Measurements from ENCODE around the gene AMOTL2. TPM values are rescaled to one million over a fixed set of nuclear protein-coding genes. Genes with fewer than 3 reads are reported as not detected.

Gene AMOTL2
- total and polyA plus RNA-seq, 9 of the 15 experiments (the other 6 are each of a cell fraction or from before 2014, with no cell fraction given) = 0.12 to 0.31 TPM; not detected in 7

- H4K20me1 ChIP-seq (replicated peaks; ENCODE audit: control insufficient read depth, insufficient read depth, low read length) = no peaks in the 10 kb centered on the region; the same call in 1 of the 2 replicates
- in situ Hi-C loops (cut with MboI) (no loop called here), intact Hi-C loops (cut with micrococcal nuclease) (loop anchor here (5.0 kb wide), 2 partner anchors 164 to 444 kb away; no protein-coding TSS in a partner anchor)
- WGBS (ENCODE audit: insufficient coverage, low coverage, missing lambda C conversion rate) = 0% methylated on average over 2 of the region's 4 CpGs
- POLR2A ChIA-PET = no interaction called here
- no peak overlapping the region for H2AFZ ChIP-seq (ENCODE audit: low read depth, low read length)
- no TSS peak for BruUV-seq (replicated peaks)
- H3K9me3 ChIP-seq (replicated peaks; ENCODE audit: control insufficient read depth, insufficient read depth, low read depth, low read length) = no peaks in the 10 kb centered on the region
- no peak overlapping the region for H3K4me2 ChIP-seq (ENCODE audit: insufficient read depth, low read length)
- peaks cover 0 to 43% of the 10 kb centered on the region in 2 experiments; a peak in 2 of 5 replicates for H3K27me3 ChIP-seq (ENCODE audit: control insufficient read depth in 2 of 2, insufficient read depth in 2 of 2, low read length in 2 of 2)
- H3K79me2 ChIP-seq (ENCODE audit: control insufficient read depth, insufficient read depth, low read length) = no peaks in the 10 kb centered on the region
- DNase-seq (ENCODE audit: extremely low read depth in 1 of 4, low spot score in 3 of 4) = no peak
- CTCF ChIA-PET (ENCODE audit: low intra/inter-chr PET ratio) = no interaction called here
- ATAC-seq = no peak
- TF ChIP-seq RBM15 (IDR thresholded peaks at IDR 0.05; ENCODE audit: insufficient read depth, low read length) (no peak), CAMTA2 (CRISPR knock-in tag; conservative IDR thresholded peaks at IDR 0.05) (no peak), ZNF41 (CRISPR knock-in tag; conservative IDR thresholded peaks at IDR 0.05) (no peak), ZNF785 (CRISPR knock-in tag; IDR thresholded peaks at IDR 0.05) (no peak), SUPT5H (IDR thresholded peaks at IDR 0.05) (no peak), ZNF507 (tag; conservative IDR thresholded peaks at IDR 0.05) (no peak), SRSF9 (IDR thresholded peaks at IDR 0.05; ENCODE audit: borderline replicate concordance, low read depth, low read length) (no peak), GTF2F1 (IDR thresholded peaks at IDR 0.05; ENCODE audit: low read depth, low read length) (no peak), KLF16 (IDR thresholded peaks at IDR 0.05) (no peak), ZFP91 (CRISPR knock-in tag; IDR thresholded peaks at IDR 0.05) (no peak), ZNF134 (CRISPR knock-in tag; conservative IDR thresholded peaks at IDR 0.05) (no peak), ZNF398 (CRISPR knock-in tag; IDR thresholded peaks at IDR 0.05) (no peak), LARP7 (IDR thresholded peaks at IDR 0.05) (no peak), ETS2 (tag; IDR thresholded peaks at IDR 0.05; ENCODE audit: borderline replicate concordance, poor library complexity, severe bottlenecking) (no peak), SLC30A9 (CRISPR knock-in tag; IDR thresholded peaks at IDR 0.05) (no peak), TGIF2 (CRISPR knock-in tag; IDR thresholded peaks at IDR 0.05) (no peak), TCFL5 (CRISPR knock-in tag; conservative IDR thresholded peaks at IDR 0.05) (no peak), ZNF146 (CRISPR knock-in tag; IDR thresholded peaks at IDR 0.05; ENCODE audit: unreplicated experiment) (no peak)
- peaks cover 0 to 9% of the 10 kb centered on the region in 2 experiments; a peak in 2 of 5 replicates for H3K4me1 ChIP-seq (replicated peaks in 1 of 2; ENCODE audit: control insufficient read depth in 2 of 2, insufficient read depth in 2 of 2, low read length in 2 of 2)
- H3K4me3 ChIP-seq = no peak overlapping the region
- no peaks in the 10 kb centered on the region for H3K36me3 ChIP-seq (ENCODE audit: control insufficient read depth, insufficient read depth, low read length)
- H3K9ac ChIP-seq (ENCODE audit: insufficient read depth in 1 of 2, low read depth in 2 of 2, low read length in 2 of 2) = no peak overlapping the region
- H3K9me1 ChIP-seq (ENCODE audit: control insufficient read depth, insufficient read depth, low read length) = no peaks in the 10 kb centered on the region
- no peak for FAIRE-seq
- H3K27ac ChIP-seq (ENCODE audit: extremely low read depth, low read depth, low read length) = no peak overlapping the region
These were observed 2.1 kb upstream of the AMOTL2 start for GRCh38 chr3:134376385-134376765.

Data from K562 (cell line).